Prostate gland (tissue), 2 donors: ENCODE measurements around the gene RSRC1.

Source experiments
- POLR2AphosphoS5 ChIP-seq: sonication (generic); formaldehyde crosslinking; IDR thresholded peaks from one replicate; pipeline ENCODE4 v1.6.1; 2017; ENCODE audit warnings: antibody characterized with exemption
- TF ChIP-seq, protein P1 (sequence below), 4 experiments: fragments of 200-600 bp in 2 of 4; fragments of 450-650 bp in 2 of 4; sonication (generic) in 2 of 4; IDR thresholded peaks; 1 replicate in 3 of 4; 2 replicates in 1 of 4; pipeline ENCODE4 v1.5.1; 2016 to 2019; ENCODE audit warnings: antibody characterized with exemption in 4 of 4, mild to moderate bottlenecking in 2 of 4, moderate library complexity in 2 of 4

DNA sequence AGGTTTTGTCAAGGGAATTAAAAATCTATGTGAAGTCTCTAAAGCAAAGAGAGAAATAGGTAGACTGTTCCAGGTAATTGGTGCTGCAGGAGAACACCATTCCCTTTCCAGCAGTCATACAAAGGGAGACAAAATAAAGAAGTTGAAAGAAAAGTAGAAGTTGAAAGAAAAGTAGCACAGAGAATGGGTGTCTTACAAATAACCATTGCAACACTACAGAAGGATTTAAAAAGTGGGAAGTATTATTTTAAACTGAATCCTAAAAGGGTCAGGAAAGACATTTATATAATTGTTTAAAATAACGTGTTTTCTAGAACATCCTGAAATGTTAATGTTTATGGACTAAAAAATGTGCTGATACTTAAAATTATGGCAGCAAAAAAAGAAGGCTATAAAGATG, 223.8 kb downstream of the RSRC1 start:
- TF ChIP-seq, protein P1, sequence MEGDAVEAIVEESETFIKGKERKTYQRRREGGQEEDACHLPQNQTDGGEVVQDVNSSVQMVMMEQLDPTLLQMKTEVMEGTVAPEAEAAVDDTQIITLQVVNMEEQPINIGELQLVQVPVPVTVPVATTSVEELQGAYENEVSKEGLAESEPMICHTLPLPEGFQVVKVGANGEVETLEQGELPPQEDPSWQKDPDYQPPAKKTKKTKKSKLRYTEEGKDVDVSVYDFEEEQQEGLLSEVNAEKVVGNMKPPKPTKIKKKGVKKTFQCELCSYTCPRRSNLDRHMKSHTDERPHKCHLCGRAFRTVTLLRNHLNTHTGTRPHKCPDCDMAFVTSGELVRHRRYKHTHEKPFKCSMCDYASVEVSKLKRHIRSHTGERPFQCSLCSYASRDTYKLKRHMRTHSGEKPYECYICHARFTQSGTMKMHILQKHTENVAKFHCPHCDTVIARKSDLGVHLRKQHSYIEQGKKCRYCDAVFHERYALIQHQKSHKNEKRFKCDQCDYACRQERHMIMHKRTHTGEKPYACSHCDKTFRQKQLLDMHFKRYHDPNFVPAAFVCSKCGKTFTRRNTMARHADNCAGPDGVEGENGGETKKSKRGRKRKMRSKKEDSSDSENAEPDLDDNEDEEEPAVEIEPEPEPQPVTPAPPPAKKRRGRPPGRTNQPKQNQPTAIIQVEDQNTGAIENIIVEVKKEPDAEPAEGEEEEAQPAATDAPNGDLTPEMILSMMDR (IDR thresholded peaks at IDR 0.05): no peak
- no peak for TF ChIP-seq POLR2AphosphoS5
